Umbilical cord (tissue), 2 donors: ENCODE data around the gene MESD. TPM values are rescaled to one million over a fixed set of nuclear protein-coding genes. Genes with fewer than 3 reads are reported as not detected.
"Not testable (repeated sequence)": the region's sequence is repeated elsewhere in the genome, so short reads cannot be mapped to it uniquely, and the experiment has no call there.

Experiments used
- DNase-seq: peaks from one replicate; pipeline ENCODE4 v3.0.0-alpha.2; 2015; ENCODE audit warnings: low spot score
- total RNA-seq: library from RNA; depleted of rRNA; stranded (reverse); fragments of >200 nt; gene quantifications from one replicate; pipeline ENCODE4 v1.2.3, GENCODE V29; 2014; ENCODE audit warnings: low replicate concordance; ENCODE audit not compliant: insufficient read depth

MESD gene
- total RNA-seq, 1 donor from 2014 or later: 29.1 TPM

GRCh38 chr15:80965454-80965853 lies 24.2 kb downstream of the MESD start:
- not testable (repeated sequence) for DNase-seq

DNA sequence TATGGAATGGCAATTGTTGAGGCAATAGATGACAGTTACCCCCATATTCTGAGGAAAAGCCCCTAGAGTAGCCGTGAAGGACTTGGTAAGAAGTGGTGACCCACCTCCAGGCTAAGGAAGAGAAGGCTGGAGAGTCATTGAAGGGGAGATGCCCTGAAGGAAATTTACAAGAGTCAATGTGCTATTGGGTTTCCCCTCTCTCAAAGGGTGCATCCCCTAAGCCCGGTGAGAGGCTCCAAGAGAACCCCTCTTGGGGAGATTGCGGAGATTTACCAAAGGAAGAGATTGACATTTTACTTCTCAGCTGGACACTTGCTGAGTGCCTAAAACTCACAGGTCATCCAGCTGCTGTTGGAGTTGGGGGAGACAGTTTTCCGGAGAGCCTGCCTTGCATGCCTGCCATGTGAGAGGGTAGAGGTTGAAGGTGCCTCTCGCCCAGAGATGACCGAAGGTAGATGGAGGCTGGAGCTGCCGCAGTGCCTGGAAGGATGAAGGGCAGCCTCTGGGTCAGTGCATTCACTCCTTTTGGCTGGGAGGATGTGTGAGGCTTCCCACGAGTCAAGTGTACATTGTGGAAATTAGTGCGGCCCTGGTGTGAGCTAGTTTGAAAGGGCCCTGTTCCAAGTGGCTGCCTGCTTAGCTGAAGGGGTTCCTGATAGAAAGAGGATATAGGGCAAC lies 30.7 kb downstream of the MESD start:
- no peak for DNase-seq

DNA sequence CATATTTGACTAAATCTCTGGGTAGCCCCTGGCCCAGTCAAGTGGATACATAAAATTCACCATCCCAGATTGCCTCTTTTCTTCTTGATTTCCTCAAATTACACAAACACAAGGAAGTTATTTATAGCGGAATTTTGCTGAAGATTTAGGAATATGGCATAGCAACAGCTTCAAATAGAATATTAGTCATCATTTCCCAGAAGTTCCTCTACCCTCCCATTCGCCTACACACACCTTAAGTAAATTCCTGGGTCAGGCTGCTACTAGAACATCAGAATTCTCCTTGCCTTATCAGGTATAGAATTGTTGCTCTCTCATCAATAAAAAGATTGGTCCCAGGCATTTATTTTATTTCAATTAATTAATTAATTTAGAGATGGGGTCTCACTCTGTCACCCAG lies 31.6 kb downstream of the MESD start:
- no peak for DNase-seq

- DNase-seq: no peak
Measured at GRCh38 chr15:80957556-80957955, 32.1 kb downstream of the MESD start.

DNA sequence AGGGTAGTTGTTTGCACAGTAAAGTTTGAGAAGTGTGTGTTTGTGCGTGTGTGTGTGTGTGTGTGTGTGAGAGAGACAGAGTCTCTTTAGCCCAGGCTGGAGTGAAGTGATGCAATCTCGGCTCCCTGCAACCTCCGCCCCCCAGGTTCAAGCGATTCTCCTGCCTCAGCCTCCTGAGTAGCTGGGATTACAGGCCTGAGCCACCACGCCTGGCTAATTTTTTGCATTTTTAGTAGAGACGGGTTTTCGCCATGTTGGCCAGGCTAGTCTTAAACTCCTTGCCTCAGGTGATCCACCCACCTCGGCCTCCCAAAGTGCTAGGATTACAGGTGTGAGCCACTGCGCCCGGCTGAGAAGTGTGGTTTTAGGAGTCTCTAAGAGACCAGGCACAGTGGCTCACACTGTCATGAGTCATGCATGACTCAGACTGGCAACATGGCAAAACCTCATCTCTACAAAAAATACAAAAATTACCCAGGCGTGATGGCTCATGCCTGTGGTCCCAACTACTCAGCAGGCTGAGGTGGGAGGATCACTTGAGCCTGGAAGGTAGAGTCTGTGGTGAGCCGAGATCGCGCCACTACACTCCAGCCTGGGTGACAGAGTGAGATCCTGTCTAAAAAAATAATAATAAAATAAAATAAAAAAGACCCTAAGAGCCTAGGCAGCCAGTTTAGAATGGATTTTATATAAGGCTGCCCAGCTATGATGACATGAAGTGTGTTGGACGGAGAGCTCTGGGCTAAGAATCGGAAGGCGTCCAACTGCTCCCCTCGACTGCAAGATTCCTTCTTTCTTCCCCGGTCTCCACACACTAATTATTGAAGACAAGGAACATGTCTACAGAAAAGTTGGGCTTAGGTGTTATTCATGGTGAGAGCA lies 33.8 kb downstream of the MESD start:
- DNase-seq: not testable (repeated sequence)

- DNase-seq: no peak
Measured at GRCh38 chr15:80953953-80954778, 35.5 kb downstream of the MESD start.

GRCh38 chr15:80953001-80953952 lies 36.3 kb downstream of the MESD start:
- DNase-seq: no peak

DNA sequence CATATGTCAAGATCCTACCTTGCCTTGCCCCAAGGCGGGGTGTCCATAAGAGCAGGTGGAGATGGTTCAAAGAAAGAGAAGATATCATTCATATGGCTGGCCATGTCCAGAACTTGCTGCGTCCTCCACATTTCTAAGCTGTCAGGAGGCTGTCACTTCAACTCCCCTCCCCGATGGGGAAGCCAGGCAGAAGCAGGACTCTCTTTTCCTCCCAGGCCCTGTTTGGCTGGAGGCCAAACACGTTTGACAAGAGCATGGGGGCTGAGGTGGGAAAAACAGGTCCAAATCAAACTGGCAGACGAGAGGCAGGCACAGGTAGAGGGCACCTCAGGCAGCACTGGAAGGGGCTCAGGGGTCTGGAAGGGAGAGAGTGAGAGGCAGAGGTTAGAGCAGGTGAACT lies 37.7 kb downstream of the MESD start:
- no peak for DNase-seq

DNA sequence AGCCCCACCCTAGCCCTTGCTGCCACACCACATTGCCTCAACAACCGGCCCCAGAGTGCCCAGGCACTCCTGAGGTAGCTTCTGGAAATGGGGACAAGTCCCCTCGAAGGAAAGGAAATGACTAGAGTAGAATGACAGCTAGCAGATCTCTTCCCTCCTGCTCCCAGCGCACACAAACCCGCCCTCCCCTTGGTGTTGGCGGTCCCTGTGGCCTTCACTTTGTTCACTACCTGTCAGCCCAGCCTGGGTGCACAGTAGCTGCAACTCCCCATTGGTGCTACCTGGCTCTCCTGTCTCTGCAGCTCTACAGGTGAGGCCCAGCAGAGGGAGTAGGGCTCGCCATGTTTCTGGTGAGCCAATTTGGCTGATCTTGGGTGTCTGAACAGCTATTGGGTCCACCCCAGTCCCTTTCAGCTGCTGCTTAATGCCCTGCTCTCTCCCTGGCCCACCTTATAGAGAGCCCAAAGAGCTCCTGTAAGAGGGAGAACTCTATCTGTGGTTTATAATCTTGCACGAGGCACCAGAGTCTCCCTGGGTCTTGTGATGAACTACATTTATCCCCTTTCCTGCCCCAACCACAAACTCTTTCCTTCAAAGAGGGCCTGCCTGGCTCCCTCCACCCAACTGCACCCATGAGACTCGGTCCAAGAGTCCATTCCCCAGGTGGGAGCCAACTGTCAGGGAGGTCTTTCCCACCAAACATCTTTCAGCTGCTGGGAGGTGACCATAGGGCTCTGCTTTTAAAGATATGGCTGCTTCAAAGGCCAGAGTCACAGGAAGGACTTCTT lies 39.1 kb downstream of the MESD start:
- no peak for DNase-seq

DNA sequence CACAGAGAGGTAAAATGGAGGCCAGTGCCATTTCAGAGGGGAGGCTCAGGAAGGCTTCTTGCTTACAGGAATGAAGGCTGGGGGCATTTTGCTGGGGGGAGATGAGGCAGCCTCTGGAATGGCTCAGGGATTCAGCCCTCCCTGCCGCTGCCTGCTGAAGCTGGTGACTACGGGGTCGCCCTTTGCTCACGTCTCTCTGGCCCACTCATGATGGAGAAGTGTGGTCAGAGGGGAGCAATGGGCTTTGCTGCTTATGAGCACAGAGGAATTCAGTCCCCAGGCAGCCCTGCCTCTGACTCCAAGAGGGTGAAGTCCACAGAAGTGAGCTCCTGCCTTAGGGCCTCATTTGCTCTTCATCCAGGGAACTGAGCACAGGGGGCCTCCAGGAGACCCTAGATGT lies 39.9 kb downstream of the MESD start:
- DNase-seq: no peak

- no peak for DNase-seq
Measured at GRCh38 chr15:80948651-80949292, 40.8 kb downstream of the MESD start.

DNA sequence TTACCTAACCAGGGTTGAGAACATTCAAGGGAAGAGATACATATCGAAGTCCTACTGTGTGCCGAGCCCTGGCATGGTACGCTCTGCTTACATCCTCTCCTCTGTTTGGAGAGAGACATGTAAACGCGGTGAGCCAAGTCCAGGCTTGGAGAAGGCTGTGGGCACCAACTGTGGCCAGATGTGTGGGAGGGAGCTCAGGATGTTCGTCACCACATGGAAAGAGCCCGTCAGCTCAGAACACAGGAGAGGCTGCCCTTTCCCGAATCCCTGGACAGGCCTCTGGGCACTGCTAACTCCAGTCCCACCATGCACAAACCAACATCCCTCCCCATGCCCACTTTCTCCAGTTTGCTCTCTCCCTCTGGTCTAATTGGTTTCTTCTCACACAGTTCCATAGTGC lies 43.0 kb downstream of the MESD start:
- no peak for DNase-seq

DNA sequence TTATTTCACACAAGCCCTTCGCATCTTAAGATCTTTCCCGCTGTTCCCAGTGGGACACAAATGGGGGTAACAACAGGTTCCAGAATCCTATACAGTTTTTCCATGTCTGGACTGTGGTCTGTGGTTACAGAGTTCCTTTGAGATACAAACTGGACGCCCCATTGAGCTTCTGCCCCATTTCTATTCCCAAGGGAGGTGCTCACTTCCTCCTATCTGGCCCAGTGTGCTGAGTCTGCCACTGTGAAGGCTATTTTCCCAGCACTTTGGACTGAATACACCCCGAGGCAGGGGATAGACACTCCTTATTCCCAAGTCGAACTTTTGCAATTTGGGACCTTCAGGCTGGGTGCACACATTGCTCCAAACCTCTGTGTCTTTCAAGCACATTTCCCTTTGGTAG lies 44.0 kb downstream of the MESD start:
- no peak for DNase-seq

- no peak for DNase-seq
Measured at GRCh38 chr15:80944818-80945217, 44.8 kb downstream of the MESD start.

DNA sequence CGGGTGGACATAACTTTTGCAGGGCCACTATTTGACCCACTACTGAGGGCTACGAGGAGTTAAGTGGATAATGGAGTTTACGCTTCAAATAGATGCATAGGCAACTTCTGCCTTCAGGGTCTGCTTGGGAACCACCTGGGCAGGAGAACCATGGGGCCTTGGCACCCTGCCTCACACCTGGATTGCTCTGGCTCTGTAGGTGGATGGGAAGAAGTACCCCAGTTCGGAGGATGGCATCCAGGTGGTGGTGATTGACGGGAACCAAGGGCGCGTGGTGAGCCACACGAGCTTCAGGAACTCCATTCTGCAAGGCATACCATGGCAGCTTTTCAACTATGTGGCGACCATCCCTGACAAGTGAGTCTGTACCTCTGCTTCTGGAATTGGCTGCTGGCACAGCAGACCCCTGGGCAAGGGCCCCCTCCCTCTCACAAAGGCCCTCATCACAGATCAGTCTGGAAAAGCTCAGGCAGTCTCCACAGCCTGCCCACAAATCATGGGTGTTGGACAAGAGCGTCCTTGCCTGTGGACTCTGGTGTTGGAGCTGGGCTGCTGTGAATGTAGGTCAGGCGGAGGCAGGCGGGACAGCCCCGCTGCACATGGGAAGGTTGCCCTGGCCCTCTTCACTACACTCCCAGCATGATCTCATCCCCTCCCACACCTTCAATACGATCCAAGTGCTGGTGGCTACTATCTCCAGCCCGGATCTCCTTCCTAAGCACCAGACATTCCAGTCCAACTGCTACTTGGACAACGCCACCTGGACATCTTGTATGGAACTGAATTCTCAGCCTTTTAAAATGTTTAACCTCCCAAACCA lies 46.7 kb downstream of the MESD start:
- no peak for DNase-seq

- no peak for DNase-seq
Measured at GRCh38 chr15:80942266-80942665, 47.4 kb downstream of the MESD start.

GRCh38 chr15:80940851-80941250 lies 48.8 kb downstream of the MESD start:
- no peak for DNase-seq

DNA sequence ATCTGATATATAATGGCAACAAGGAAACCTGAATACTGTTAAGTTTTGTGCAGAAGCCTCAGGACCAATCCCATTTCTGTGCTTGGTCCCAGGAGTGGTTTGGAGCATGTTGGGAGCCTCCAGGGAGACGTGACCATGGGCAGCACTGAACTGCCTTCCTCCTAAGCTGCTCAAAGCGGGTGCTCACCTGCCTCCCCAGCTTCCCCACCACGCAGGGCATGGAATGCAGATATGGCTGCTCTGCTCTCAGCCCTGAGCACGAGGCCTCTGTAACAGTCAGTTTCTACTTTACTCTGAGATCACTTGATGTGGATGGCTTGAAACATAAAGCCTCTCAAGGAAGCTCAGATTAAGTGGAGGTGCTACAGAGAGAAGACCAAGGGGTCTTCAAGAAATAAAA lies 49.3 kb downstream of the MESD start:
- DNase-seq: no peak

DNA sequence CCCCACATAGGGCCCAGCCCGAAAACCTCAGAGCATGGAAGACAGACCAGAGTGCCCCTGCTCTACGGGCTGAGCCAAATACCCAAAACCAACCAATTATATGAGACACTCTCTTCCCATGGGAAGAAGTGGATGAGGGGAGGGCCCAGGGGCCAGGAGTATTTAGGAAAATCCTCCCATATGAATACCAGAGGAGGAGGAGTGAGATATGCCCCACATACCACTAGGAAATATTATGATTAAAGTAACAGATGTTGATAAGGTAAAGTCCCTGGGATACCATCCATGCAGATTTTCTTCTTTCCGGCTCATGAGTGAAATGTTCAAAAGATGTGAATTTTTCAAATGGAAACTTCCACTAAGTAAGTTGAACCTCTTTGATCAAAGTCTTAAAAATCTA lies 50.4 kb downstream of the MESD start:
- DNase-seq: peak; percentile 56
